BLaER1 treated with 17β-estradiol and CSF1 and Interleukin-3, amounts not matched to agents 10 nM and 100 nM (cell line): ENCODE results near the gene MYO1E.

Experiments
- H3K27ac ChIP-seq, 11 experiments: shearing (Covaris generic); formaldehyde crosslinking; 2 replicates each; pipeline ENCODE4 v1.8.1; 2022
- H3K27me3 ChIP-seq, 11 experiments: shearing (Covaris generic); formaldehyde crosslinking; 2 replicates each; pipeline ENCODE4 v1.8.1; 2022
- H3K36me3 ChIP-seq, 11 experiments: shearing (Covaris generic); formaldehyde crosslinking; 2 replicates each; pipeline ENCODE4 v1.8.1; 2022
- H3K4me1 ChIP-seq, 10 experiments: shearing (Covaris generic); formaldehyde crosslinking; 2 replicates each; pipeline ENCODE4 v1.8.1; 2022
- H3K4me2 ChIP-seq, 11 experiments: shearing (Covaris generic); formaldehyde crosslinking; 2 replicates each; pipeline ENCODE4 v1.8.1; 2022
- H3K4me3 ChIP-seq, 10 experiments: shearing (Covaris generic); formaldehyde crosslinking; 2 replicates each; pipeline ENCODE4 v1.8.1; 2022
- H3K9ac ChIP-seq, 11 experiments: shearing (Covaris generic); formaldehyde crosslinking; 2 replicates each; pipeline ENCODE4 v1.8.1; 2022
- H3K9me3 ChIP-seq, 11 experiments: shearing (Covaris generic); formaldehyde crosslinking; replicated peaks in 1 of 11; 2 replicates each; pipeline ENCODE4 v1.8.1; 2022
- H4K20me1 ChIP-seq, 11 experiments: shearing (Covaris generic); formaldehyde crosslinking; 2 replicates each; pipeline ENCODE4 v1.8.1; 2022
- Cebpa-rat ChIP-seq, 11 experiments: shearing (Covaris generic); IDR thresholded peaks; 2 replicates each; pipeline ENCODE4 v1.8.1; 2022

The MYO1E gene

GRCh38 chr15:59271595-59272201, 101.0 kb downstream of the MYO1E start:
- Histone ChIP-seq H3K4me1 (peaks cover 0 to 60% (median 15%) of the 10 kb centered on the region in 10 experiments; a peak in 14 of 20 replicates), H3K27me3 (no peaks in the 10 kb centered on the region), H3K9me3 (no peaks in the 10 kb centered on the region), H3K4me2 (peak overlapping the region in 1 of 11 experiments; percentile 23; a peak in 1 of 22 replicates), H3K36me3 (peaks cover 0 to 35% (median 0%) of the 10 kb centered on the region in 11 experiments; a peak in 4 of 22 replicates), H3K9ac (no peak overlapping the region), H3K4me3 (no peak overlapping the region), H4K20me1 (0 out of 22 replicates have a peak, but pooled peaks cover 0 to 3% (median 0%) of the 10 kb centered on the region in 11 experiments), H3K27ac (no peak overlapping the region)
- no peak for TF ChIP-seq Cebpa-rat (IDR thresholded peaks at IDR 0.05)

- Histone ChIP-seq H4K20me1 (no peaks in the 10 kb centered on the region), H3K27ac (no peak overlapping the region), H3K9me3 (no peaks in the 10 kb centered on the region), H3K4me1 (peaks cover 0 to 32% (median 6%) of the 10 kb centered on the region in 10 experiments; a peak in 14 of 20 replicates), H3K4me2 (no peak overlapping the region), H3K36me3 (peaks cover 0 to 35% (median 0%) of the 10 kb centered on the region in 11 experiments; a peak in 4 of 22 replicates), H3K27me3 (no peaks in the 10 kb centered on the region), H3K9ac (no peak overlapping the region), H3K4me3 (no peak overlapping the region)
- TF ChIP-seq Cebpa-rat (IDR thresholded peaks at IDR 0.05) = no peak
These were observed 103.7 kb downstream of the MYO1E start for GRCh38 chr15:59268852-59269407.

- Histone ChIP-seq H3K36me3 (peaks cover 0 to 35% (median 0%) of the 10 kb centered on the region in 11 experiments; a peak in 4 of 22 replicates), H4K20me1 (no peaks in the 10 kb centered on the region), H3K27me3 (no peaks in the 10 kb centered on the region), H3K4me1 (peaks cover 0 to 26% (median under 1%) of the 10 kb centered on the region in 10 experiments; a peak in 9 of 20 replicates), H3K4me2 (peak overlapping the region in 1 of 11 experiments; percentile 15; a peak in 1 of 22 replicates), H3K9ac (no peak overlapping the region), H3K27ac (no peak overlapping the region), H3K4me3 (no peak overlapping the region), H3K9me3 (no peaks in the 10 kb centered on the region)
- TF ChIP-seq Cebpa-rat (IDR thresholded peaks at IDR 0.05) = no peak
These were observed 104.4 kb downstream of the MYO1E start for GRCh38 chr15:59268168-59268851.

DNA sequence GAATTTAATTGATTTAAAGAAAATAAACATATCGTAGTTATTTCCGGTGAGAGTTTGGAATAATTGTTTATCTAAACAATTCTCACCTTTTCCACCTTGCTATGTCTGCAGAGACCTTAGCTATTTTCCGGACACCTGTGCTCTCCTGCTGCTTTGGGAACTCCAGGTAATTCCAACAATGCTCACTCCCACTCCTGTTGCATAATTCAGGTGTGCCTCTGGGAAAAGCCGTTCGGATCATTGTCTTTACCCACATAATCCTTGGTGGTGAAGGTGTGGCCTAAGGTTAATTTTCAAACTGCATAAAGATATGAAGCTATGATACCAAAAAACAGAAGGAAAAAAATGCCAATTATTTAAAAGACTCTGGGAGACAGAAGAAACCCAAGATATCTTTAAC, 106.6 kb downstream of the MYO1E start:
- no peak for TF ChIP-seq Cebpa-rat (IDR thresholded peaks at IDR 0.05)
- Histone ChIP-seq H3K4me1 (peaks cover 0 to 7% (median 0%) of the 10 kb centered on the region in 10 experiments; a peak in 3 of 20 replicates), H3K27me3 (no peaks in the 10 kb centered on the region)

GRCh38 chr15:59262316-59262715, 110.4 kb downstream of the MYO1E start:
- TF ChIP-seq Cebpa-rat (IDR thresholded peaks at IDR 0.05) = no peak
- no peaks in the 10 kb centered on the region for H4K20me1 ChIP-seq
- H3K9ac ChIP-seq = no peak overlapping the region
- H3K27ac ChIP-seq = no peak overlapping the region
- no peaks in the 10 kb centered on the region for H3K9me3 ChIP-seq
- H3K27me3 ChIP-seq = no peaks in the 10 kb centered on the region
- no peak overlapping the region for H3K4me3 ChIP-seq
- H3K4me2 ChIP-seq = no peak overlapping the region
- peaks cover 0 to 7% (median 0%) of the 10 kb centered on the region in 11 experiments; a peak in 3 of 22 replicates for H3K36me3 ChIP-seq
- no peaks in the 10 kb centered on the region for H3K4me1 ChIP-seq

More for the DNA sequence above, 106.6 kb downstream of the MYO1E start:
- peaks cover 0 to 29% (median 0%) of the 10 kb centered on the region in 11 experiments; a peak in 4 of 22 replicates for H3K36me3 ChIP-seq
- no peak overlapping the region for H3K9ac ChIP-seq
- no peak overlapping the region for H3K4me2 ChIP-seq
- no peak overlapping the region for H3K27ac ChIP-seq
- H3K9me3 ChIP-seq = no peaks in the 10 kb centered on the region
- no peak overlapping the region for H3K4me3 ChIP-seq
- no peaks in the 10 kb centered on the region for H4K20me1 ChIP-seq

DNA sequence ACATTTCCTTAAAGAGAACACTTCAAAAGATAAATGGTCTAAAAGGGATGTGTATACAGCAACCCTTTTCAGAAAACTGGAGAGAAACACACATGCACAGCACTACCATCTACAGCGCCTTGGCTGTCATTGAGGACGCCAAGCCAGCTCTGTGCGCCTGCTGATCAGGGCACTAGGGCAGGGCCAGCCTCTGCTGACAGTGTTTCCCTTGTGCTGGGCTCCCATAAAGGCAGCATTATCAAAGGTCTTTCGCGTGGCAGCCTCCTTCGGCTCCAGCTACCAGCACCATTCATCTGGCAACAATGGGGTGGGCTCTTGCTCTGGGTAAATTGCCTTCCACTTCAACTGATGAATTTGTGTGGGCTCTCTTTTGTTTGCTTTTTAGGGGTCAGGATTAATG, 112.6 kb downstream of the MYO1E start:
- no peaks in the 10 kb centered on the region for H3K4me1 ChIP-seq
- no peak overlapping the region for H3K27ac ChIP-seq
- peaks cover 0 to 7% (median 0%) of the 10 kb centered on the region in 11 experiments; a peak in 2 of 22 replicates for H3K36me3 ChIP-seq
- H3K4me3 ChIP-seq = no peak overlapping the region
- no peak overlapping the region for H3K4me2 ChIP-seq
- H3K9me3 ChIP-seq = no peaks in the 10 kb centered on the region
- no peaks in the 10 kb centered on the region for H3K27me3 ChIP-seq
- no peak for TF ChIP-seq Cebpa-rat (IDR thresholded peaks at IDR 0.05)
- H4K20me1 ChIP-seq = no peaks in the 10 kb centered on the region
- no peak overlapping the region for H3K9ac ChIP-seq

DNA sequence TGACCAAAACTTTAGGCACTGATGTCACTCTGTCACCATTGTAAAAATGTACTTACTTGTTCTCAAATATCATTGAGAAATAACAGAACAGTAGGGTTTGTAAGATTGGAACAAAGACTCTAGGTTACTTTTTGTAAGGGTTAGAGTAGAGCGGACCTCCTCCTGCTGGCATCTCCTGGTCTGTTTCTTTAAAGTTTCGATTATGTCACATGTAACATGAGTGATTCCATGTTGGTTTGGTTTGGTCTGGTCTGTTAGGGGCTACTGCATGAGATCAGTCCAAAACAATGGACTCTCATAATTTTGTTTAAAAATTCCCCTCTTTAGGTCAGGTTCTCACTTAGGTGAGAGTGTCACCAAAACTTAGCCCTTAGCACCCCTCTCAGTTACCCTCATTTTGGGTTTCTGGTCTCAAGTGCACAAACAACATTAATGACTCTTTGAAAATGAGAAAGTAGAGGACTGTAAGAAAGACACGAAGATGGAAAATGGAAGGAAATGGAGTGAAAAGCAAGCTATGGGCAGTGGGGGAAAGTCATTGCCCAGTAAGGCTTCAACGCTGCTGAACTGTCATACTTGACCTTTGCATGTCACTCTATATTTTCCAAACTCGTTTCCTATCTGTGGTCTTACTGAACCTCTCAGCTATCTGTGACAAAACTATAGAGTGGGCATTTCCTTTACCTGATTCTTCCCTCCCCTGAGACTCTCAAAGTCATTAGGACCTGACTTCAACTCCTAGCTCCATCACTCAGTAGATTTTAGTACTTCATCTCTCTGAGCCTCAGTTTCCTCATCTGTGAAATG, 113.3 kb downstream of the MYO1E start:
- TF ChIP-seq Cebpa-rat (IDR thresholded peaks at IDR 0.05) = no peak

DNA sequence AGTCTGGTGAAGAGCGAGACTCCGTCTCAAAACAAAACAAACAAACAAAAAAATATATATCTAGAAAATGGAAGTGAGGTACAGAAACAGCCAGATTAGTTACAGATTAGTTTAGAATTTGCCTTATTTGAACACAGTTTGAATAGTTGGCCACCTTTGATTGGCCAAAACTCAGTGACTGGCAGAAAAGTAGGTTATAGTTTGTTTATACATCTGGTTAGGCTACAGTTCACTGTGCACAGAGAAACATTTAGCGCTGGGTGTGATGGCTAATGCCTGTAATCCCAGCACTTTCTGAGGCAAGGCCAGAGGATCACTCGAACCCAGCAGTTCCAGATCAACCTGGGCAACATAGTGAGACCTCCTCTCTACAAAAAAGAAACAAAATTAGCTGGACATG, 114.4 kb downstream of the MYO1E start:
- no peaks in the 10 kb centered on the region for H4K20me1 ChIP-seq
- H3K9me3 ChIP-seq = no peaks in the 10 kb centered on the region
- no peaks in the 10 kb centered on the region for H3K4me1 ChIP-seq
- no peak overlapping the region for H3K4me3 ChIP-seq
- H3K9ac ChIP-seq = no peak overlapping the region
- TF ChIP-seq Cebpa-rat (IDR thresholded peaks at IDR 0.05) = no peak
- H3K27me3 ChIP-seq = no peaks in the 10 kb centered on the region
- no peak overlapping the region for H3K4me2 ChIP-seq
- no peak overlapping the region for H3K27ac ChIP-seq
- H3K36me3 ChIP-seq = peaks cover 0 to 12% (median 0%) of the 10 kb centered on the region in 11 experiments; a peak in 1 of 22 replicates

More for the DNA sequence above, 113.3 kb downstream of the MYO1E start:
- H3K9me3 ChIP-seq = no peaks in the 10 kb centered on the region
- H3K4me1 ChIP-seq = no peaks in the 10 kb centered on the region
- H3K36me3 ChIP-seq = peaks cover 0 to 11% (median 0%) of the 10 kb centered on the region in 11 experiments; a peak in 2 of 22 replicates
- no peak overlapping the region for H3K4me2 ChIP-seq
- no peak overlapping the region for H3K9ac ChIP-seq
- H3K4me3 ChIP-seq = no peak overlapping the region
- no peak overlapping the region for H3K27ac ChIP-seq
- no peaks in the 10 kb centered on the region for H3K27me3 ChIP-seq
- no peaks in the 10 kb centered on the region for H4K20me1 ChIP-seq
